Endodermal cell (in vitro differentiated cells): ENCODE measurements around the gene ZNF670. TPM values are rescaled to one million over a fixed set of nuclear protein-coding genes. Genes with fewer than 3 reads are reported as not detected.
A peak's percentile ranks its signal among the peaks of the same experiment; 100 is the strongest.

Experiments
- DNase-seq: peaks from one replicate; pipeline ENCODE4 v3.0.0-alpha.2; 2017
- H3K27ac ChIP-seq: 2 replicates; pipeline ENCODE4 v1.5.1; 2013; ENCODE audit warnings: mild to moderate bottlenecking, low read depth, low read length, moderate library complexity
- H3K27me3 ChIP-seq: 2 replicates; pipeline ENCODE4 v1.6.1; 2013; ENCODE audit warnings: mild to moderate bottlenecking, low read length, moderate library complexity; ENCODE audit not compliant: insufficient read depth, control insufficient read depth, poor library complexity, severe bottlenecking
- H3K36me3 ChIP-seq: 2 replicates; pipeline ENCODE4 v1.7.0; 2013; ENCODE audit warnings: mild to moderate bottlenecking, low read length, moderate library complexity; ENCODE audit not compliant: control insufficient read depth, insufficient read depth
- H3K4me1 ChIP-seq: one replicate; pipeline ENCODE4 v1.7.0; 2013; ENCODE audit warnings: low read length; ENCODE audit not compliant: control insufficient read depth, insufficient read depth
- H3K4me3 ChIP-seq: 2 replicates; pipeline ENCODE4 v1.5.1; 2013; ENCODE audit warnings: mild to moderate bottlenecking, low read length, moderate library complexity
- H3K9ac ChIP-seq: 2 replicates; pipeline ENCODE4 v1.6.1; 2013; ENCODE audit warnings: mild to moderate bottlenecking, low read length, moderate library complexity; ENCODE audit not compliant: poor library complexity, severe bottlenecking; ENCODE audit errors: extremely low read depth
- H3K9me3 ChIP-seq: 2 replicates; pipeline ENCODE4 v1.6.1; 2013; ENCODE audit warnings: mild to moderate bottlenecking, low read length, moderate library complexity; ENCODE audit not compliant: control insufficient read depth
- H3K27ac Mint-ChIP-seq: 2 replicates; pipeline ENCODE4 v1.8.0; 2020; ENCODE audit warnings: mixed read lengths
- H3K27me3 Mint-ChIP-seq: 2 replicates; pipeline ENCODE4 v1.8.0; 2021; ENCODE audit warnings: mild to moderate bottlenecking, mixed read lengths; ENCODE audit not compliant: insufficient read depth
- H3K36me3 Mint-ChIP-seq: 2 replicates; pipeline ENCODE4 v1.8.0; 2020; ENCODE audit warnings: low read depth, mixed read lengths
- H3K4me1 Mint-ChIP-seq: 2 replicates; pipeline ENCODE4 v1.8.0; 2020; ENCODE audit warnings: mixed read lengths
- H3K4me3 Mint-ChIP-seq: 2 replicates; pipeline ENCODE4 v1.8.0; 2020; ENCODE audit warnings: mild to moderate bottlenecking, moderate library complexity, mixed read lengths
- H3K9me3 Mint-ChIP-seq: 2 replicates; pipeline ENCODE4 v1.8.0; 2020; ENCODE audit warnings: mild to moderate bottlenecking, mixed read lengths
- CTCF ChIP-seq: fragments of 200-600 bp; sonication (generic); conservative IDR thresholded peaks from 2 replicates; pipeline ENCODE4 v1.5.0; 2021; ENCODE audit warnings: antibody characterized with exemption, mild to moderate bottlenecking
- WGBS, 2 experiments: methylation state at CpG; one replicate each; pipeline versions ENCODE4 v1.1.5 to v1.1.7; 2013; ENCODE audit warnings: missing lambda C conversion rate in 2 of 2, mixed read lengths in 1 of 2; ENCODE audit not compliant: insufficient coverage in 1 of 2, insufficient read length in 1 of 2; 5-methylcytosine and 5-hydroxymethylcytosine counted together
- total RNA-seq, 2 donors: library from RNA; stranded (reverse); fragmentation: NEBNext Ultra II Directional in 1 of 2; extraction: Animal tissue kit (Norgen Biotek cat#: 25700) in 1 of 2; gene quantifications; 2 replicates in 1 of 2; 3 replicates in 1 of 2; pipeline ENCODE4 v1.2.1, GENCODE V29; 2021

Gene ZNF670
- total RNA-seq, 2 donors from 2014 or later = 10.9 to 15.7 TPM

- Histone ChIP-seq H3K4me1 (no peaks in the 10 kb centered on the region), H3K9ac (no peak overlapping the region), H3K9me3 (no peaks in the 10 kb centered on the region), H3K4me3 (no peak overlapping the region), H3K27ac (no peak overlapping the region), H3K27me3 (peaks cover 17% of the 10 kb centered on the region), H3K36me3 (no peaks in the 10 kb centered on the region)
- H3K27me3 Mint-ChIP-seq = peaks cover 41% of the 10 kb centered on the region
- DNase-seq = no peak
- H3K27ac Mint-ChIP-seq = no peak overlapping the region
- H3K36me3 Mint-ChIP-seq = no peaks in the 10 kb centered on the region
- H3K4me1 Mint-ChIP-seq = peaks cover 6% of the 10 kb centered on the region
- TF ChIP-seq CTCF = no peak
- WGBS, 2 experiments = 84 to 91% methylated on average over 10 to 13 of the region's 13 CpGs
- peaks cover 2% of the 10 kb centered on the region for H3K9me3 Mint-ChIP-seq
- H3K4me3 Mint-ChIP-seq = no peak overlapping the region
Measured at GRCh38 chr1:247114351-247115140, 35.9 kb upstream of the ZNF670 start.

DNA sequence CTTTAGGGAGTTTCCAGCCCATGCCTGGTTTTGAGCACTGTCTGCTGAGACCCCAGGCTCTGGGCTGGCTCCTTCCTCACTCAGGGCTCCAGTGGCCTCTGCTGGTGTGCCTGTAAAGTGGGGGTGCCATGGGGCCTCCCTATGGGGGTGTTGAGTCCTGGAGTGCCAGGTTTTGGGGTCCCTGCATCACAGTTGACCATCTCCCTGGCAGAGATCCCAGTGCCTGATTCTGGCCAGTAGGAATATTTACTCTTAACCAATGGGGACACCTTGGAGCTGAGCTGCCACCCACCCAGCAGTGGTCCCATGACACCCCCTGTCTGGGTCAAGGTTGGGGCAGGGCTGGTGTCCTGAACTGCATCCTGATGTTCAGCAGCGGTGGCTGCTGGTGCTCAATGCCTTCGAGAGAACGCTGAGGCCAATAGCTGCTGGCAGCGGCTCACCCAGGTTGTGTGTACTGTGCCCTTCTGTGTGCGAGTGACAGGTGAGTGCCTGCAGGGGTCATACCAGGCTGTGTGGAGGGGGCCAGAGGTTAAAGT, 35.2 kb upstream of the ZNF670 start:
- H3K4me3 Mint-ChIP-seq = no peak overlapping the region
- H3K27me3 Mint-ChIP-seq = peaks cover 48% of the 10 kb centered on the region
- Histone ChIP-seq H3K27ac (no peak overlapping the region), H3K4me3 (no peak overlapping the region), H3K36me3 (no peaks in the 10 kb centered on the region), H3K27me3 (peaks cover 17% of the 10 kb centered on the region), H3K9me3 (no peaks in the 10 kb centered on the region), H3K4me1 (no peaks in the 10 kb centered on the region), H3K9ac (no peak overlapping the region)
- WGBS, 2 experiments = 89 to 93% methylated on average over 4 to 5 of the region's 5 CpGs
- no peak overlapping the region for H3K27ac Mint-ChIP-seq
- H3K36me3 Mint-ChIP-seq = no peaks in the 10 kb centered on the region
- peaks cover 6% of the 10 kb centered on the region for H3K4me1 Mint-ChIP-seq
- DNase-seq = no peak
- H3K9me3 Mint-ChIP-seq = peaks cover 2% of the 10 kb centered on the region
- TF ChIP-seq CTCF = no peak

- Histone ChIP-seq H3K9me3 (no peaks in the 10 kb centered on the region), H3K36me3 (no peaks in the 10 kb centered on the region), H3K27me3 (peaks cover 17% of the 10 kb centered on the region), H3K4me3 (no peak overlapping the region), H3K9ac (no peak overlapping the region), H3K27ac (no peak overlapping the region), H3K4me1 (no peaks in the 10 kb centered on the region)
- Mint-ChIP-seq H3K9me3 (peaks cover 2% of the 10 kb centered on the region), H3K27me3 (peaks cover 50% of the 10 kb centered on the region), H3K27ac (no peak overlapping the region), H3K36me3 (no peaks in the 10 kb centered on the region), H3K4me3 (peak overlapping the region; percentile 60), H3K4me1 (peaks cover 6% of the 10 kb centered on the region)
- 86 to 93% methylated on average over 3 to 5 of the region's 5 CpGs for WGBS, 2 experiments
- no peak for TF ChIP-seq CTCF
- peak; percentile 61 for DNase-seq
Measured at GRCh38 chr1:247113094-247113497, 34.5 kb upstream of the ZNF670 start.
